ENCODE results near the gene NF1. TPM values are rescaled to one million over a fixed set of nuclear protein-coding genes. Genes with fewer than 3 reads are reported as not detected.

NF1 gene
- total RNA-seq, 1 donor from 2014 or later, result 69.9 TPM

DNA sequence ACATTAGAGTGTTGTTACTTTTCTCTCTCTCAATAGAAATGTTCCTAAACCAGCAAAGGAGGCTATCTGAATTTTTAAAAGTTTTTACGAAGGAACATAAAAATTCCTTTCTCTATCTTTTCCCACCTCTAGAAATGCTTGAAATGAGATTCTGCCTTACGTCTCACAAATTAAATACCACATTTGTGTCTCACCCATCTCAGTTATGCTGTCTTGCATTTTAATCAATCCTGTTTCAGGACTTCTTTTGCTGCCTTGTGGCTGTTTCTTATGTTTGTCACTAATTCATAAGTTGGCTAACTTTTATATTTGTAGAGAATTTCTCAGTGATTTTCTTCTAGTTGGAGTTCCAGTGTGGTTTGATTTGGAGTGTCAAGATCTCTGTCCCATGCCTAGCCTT lies 198.8 kb downstream of the NF1 start:
- Mint-ChIP-seq H3K36me3 (peaks cover 13% of the 10 kb centered on the region), H3K27ac (no peak overlapping the region), H3K4me1 (ENCODE audit: unreplicated experiment) (no peaks in the 10 kb centered on the region), H3K4me3 (no peak overlapping the region), H3K27me3 (no peaks in the 10 kb centered on the region), H3K9me3 (no peaks in the 10 kb centered on the region)
- TF ChIP-seq, protein P1, sequence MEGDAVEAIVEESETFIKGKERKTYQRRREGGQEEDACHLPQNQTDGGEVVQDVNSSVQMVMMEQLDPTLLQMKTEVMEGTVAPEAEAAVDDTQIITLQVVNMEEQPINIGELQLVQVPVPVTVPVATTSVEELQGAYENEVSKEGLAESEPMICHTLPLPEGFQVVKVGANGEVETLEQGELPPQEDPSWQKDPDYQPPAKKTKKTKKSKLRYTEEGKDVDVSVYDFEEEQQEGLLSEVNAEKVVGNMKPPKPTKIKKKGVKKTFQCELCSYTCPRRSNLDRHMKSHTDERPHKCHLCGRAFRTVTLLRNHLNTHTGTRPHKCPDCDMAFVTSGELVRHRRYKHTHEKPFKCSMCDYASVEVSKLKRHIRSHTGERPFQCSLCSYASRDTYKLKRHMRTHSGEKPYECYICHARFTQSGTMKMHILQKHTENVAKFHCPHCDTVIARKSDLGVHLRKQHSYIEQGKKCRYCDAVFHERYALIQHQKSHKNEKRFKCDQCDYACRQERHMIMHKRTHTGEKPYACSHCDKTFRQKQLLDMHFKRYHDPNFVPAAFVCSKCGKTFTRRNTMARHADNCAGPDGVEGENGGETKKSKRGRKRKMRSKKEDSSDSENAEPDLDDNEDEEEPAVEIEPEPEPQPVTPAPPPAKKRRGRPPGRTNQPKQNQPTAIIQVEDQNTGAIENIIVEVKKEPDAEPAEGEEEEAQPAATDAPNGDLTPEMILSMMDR (conservative IDR thresholded peaks at IDR 0.05), result no peak
- DNase-seq (ENCODE audit: extremely low spot score, unreplicated experiment), result no peak

DNA sequence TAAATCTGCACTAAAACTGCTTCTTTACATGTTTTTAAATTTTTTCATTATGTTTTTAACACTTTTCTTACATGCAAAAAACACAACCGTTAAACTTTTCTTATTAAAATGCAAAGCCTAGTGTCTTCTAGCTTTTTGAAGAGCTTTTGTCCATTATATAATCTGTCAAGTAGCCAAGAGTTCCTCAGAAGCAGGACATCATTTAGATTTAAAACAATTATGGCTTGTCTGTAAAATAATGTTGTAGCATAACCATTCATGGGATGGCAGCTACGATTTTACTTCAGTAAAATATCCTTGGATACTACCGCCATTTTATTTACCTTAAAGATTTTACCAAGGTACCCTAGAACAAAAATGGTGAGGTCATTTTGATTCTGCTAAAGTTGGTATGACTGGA lies 199.5 kb downstream of the NF1 start:
- H3K4me1 Mint-ChIP-seq (ENCODE audit: unreplicated experiment), result no peaks in the 10 kb centered on the region
- TF ChIP-seq, protein P1 (conservative IDR thresholded peaks at IDR 0.05), result no peak
- peaks cover 13% of the 10 kb centered on the region for H3K36me3 Mint-ChIP-seq
- no peaks in the 10 kb centered on the region for H3K9me3 Mint-ChIP-seq
- DNase-seq (ENCODE audit: extremely low spot score, unreplicated experiment), result no peak
- no peak overlapping the region for H3K4me3 Mint-ChIP-seq
- H3K27me3 Mint-ChIP-seq, result no peaks in the 10 kb centered on the region
- no peak overlapping the region for H3K27ac Mint-ChIP-seq

DNA sequence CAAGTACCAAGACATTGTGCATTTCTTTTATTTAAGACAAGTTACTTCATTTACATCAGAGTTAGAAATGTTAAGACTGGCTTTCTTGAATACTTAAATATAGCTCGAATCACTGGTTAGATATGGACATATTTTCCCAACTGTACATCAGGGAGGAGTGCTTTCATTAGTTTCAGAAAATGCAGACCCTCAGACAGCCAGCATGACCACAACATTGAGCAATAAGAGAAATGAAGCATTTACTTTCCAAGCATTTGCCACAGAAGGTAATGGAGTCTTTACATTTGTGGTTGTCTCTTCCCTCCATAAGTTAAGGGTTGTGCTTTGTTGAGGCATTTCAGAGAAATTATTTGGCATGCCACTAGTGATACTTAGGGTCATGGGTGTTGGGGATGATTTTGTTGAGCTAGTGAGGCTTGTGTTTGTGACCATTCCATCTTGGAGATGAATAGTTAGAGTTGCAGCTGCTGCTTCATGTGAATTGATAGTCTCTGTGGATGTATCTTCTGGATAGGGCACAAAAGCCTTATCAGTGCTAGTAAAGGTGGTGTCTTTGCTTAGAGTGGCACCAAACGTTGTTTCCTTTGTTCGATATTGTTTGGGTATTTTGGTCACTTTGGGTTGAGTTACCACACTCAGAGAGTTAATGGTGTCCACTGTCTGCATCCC lies 200.2 kb downstream of the NF1 start:
- H3K27me3 Mint-ChIP-seq, result no peaks in the 10 kb centered on the region
- no peak overlapping the region for H3K27ac Mint-ChIP-seq
- peaks cover 13% of the 10 kb centered on the region for H3K36me3 Mint-ChIP-seq
- H3K4me3 Mint-ChIP-seq, result no peak overlapping the region
- DNase-seq (ENCODE audit: extremely low spot score, unreplicated experiment), result no peak
- no peaks in the 10 kb centered on the region for H3K9me3 Mint-ChIP-seq
- no peaks in the 10 kb centered on the region for H3K4me1 Mint-ChIP-seq (ENCODE audit: unreplicated experiment)
- TF ChIP-seq, protein P1 (conservative IDR thresholded peaks at IDR 0.05), result no peak

DNA sequence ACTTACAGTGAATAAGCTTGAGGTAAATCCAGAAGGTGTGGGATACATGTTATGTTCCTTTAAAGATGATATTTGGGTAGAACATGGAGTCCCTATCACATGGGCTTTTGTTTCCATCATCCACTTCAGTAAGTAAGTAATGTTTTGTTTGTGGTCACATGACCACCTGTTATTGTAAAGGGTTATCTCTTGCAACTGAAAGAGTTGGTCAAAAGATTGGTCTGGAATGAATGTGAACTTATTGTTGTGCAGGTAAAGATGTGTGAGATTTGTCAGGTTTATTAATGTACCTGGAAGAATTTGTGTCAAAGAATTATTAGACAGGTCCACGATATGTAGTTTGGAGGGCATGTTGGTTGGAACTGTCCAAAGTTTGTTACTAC lies 200.7 kb downstream of the NF1 start:
- DNase-seq (ENCODE audit: extremely low spot score, unreplicated experiment), result no peak
- Mint-ChIP-seq H3K4me1 (ENCODE audit: unreplicated experiment) (no peaks in the 10 kb centered on the region), H3K27me3 (no peaks in the 10 kb centered on the region), H3K4me3 (no peak overlapping the region), H3K27ac (no peak overlapping the region), H3K36me3 (peaks cover 13% of the 10 kb centered on the region), H3K9me3 (no peaks in the 10 kb centered on the region)
- TF ChIP-seq, protein P1 (conservative IDR thresholded peaks at IDR 0.05), result no peak

DNA sequence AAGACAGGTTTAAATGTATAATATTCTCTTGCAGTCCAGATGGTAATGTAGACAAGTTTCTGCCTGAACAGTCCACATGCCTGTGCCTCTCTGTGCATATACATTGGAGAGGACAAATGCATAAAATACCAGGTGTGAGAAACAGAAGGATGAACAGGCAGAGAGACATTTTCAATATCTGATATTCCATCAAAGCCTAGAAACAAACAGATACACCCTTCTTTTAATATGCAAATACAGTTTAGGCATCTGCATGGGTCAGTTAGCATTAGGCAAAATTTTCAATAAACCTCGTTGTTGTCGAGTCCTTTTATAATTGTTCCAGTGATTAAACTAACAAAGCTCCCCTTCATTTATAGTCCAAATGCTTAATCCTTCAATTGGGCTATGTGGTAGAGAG lies 201.4 kb downstream of the NF1 start:
- H3K9me3 Mint-ChIP-seq, result no peaks in the 10 kb centered on the region
- TF ChIP-seq, protein P1 (conservative IDR thresholded peaks at IDR 0.05), result no peak

More for the DNA sequence above, 201.4 kb downstream of the NF1 start:
- no peak for DNase-seq (ENCODE audit: extremely low spot score, unreplicated experiment)
- Mint-ChIP-seq H3K4me3 (no peak overlapping the region), H3K27me3 (no peaks in the 10 kb centered on the region), H3K4me1 (ENCODE audit: unreplicated experiment) (no peaks in the 10 kb centered on the region), H3K27ac (no peak overlapping the region), H3K36me3 (peaks cover 13% of the 10 kb centered on the region)

All from type B pancreatic cell (in vitro differentiated cells).